Kidney epithelial cell (primary cell): ENCODE results near the gene SPACA7. TPM values are rescaled to one million over a fixed set of nuclear protein-coding genes. Genes with fewer than 3 reads are reported as not detected.

Experiments used
- DNase-seq: peaks from one replicate; pipeline ENCODE4 v3.0.0-alpha.2; 2010; ENCODE audit warnings: low read depth
- H3K27me3 ChIP-seq: 2 replicates; pipeline ENCODE4 v1.6.0; 2011; ENCODE audit warnings: low read length; ENCODE audit not compliant: control insufficient read depth, insufficient read depth
- H3K36me3 ChIP-seq: 2 replicates; pipeline ENCODE4 v1.5.1; 2011; ENCODE audit warnings: low read length; ENCODE audit not compliant: control insufficient read depth, insufficient read depth
- H3K4me3 ChIP-seq: 2 replicates; pipeline ENCODE4 v1.5.1; 2011; ENCODE audit warnings: low read depth, mild to moderate bottlenecking, control low read depth, low read length
- CTCF ChIP-seq: IDR thresholded peaks from 2 replicates; pipeline ENCODE4 v1.5.1; 2011; ENCODE audit warnings: mild to moderate bottlenecking, moderate library complexity, low read length, control low read depth, inconsistent platforms; ENCODE audit not compliant: insufficient read depth, poor library complexity, severe bottlenecking
- total RNA-seq: library from RNA; depleted of rRNA; stranded (reverse); fragments of >200 nt; gene quantifications from 2 replicates; pipeline ENCODE4 v1.2.3, GENCODE V29; 2015

Gene SPACA7
- total RNA-seq, 1 donor from 2014 or later = not detected

- Histone ChIP-seq H3K36me3 (no peaks in the 10 kb centered on the region), H3K4me3 (no peak overlapping the region), H3K27me3 (peaks cover 38% of the 10 kb centered on the region)
- no peak for TF ChIP-seq CTCF
- no peak for DNase-seq
Observed at GRCh38 chr13:112330479-112331381, 45.4 kb upstream of the SPACA7 start.

GRCh38 chr13:112331675-112332074 lies 44.5 kb upstream of the SPACA7 start:
- DNase-seq = no peak
- H3K36me3 ChIP-seq = no peaks in the 10 kb centered on the region
- H3K4me3 ChIP-seq = no peak overlapping the region
- TF ChIP-seq CTCF = no peak
- peaks cover 38% of the 10 kb centered on the region for H3K27me3 ChIP-seq

GRCh38 chr13:112332727-112333126 lies 43.4 kb upstream of the SPACA7 start:
- Histone ChIP-seq H3K27me3 (peaks cover 38% of the 10 kb centered on the region), H3K4me3 (no peak overlapping the region), H3K36me3 (no peaks in the 10 kb centered on the region)
- no peak for TF ChIP-seq CTCF
- DNase-seq = no peak

GRCh38 chr13:112333756-112334543 lies 42.2 kb upstream of the SPACA7 start:
- Histone ChIP-seq H3K4me3 (no peak overlapping the region), H3K36me3 (no peaks in the 10 kb centered on the region), H3K27me3 (peaks cover 36% of the 10 kb centered on the region)
- no peak for TF ChIP-seq CTCF
- no peak for DNase-seq

- Histone ChIP-seq H3K27me3 (peaks cover 28% of the 10 kb centered on the region), H3K4me3 (no peak overlapping the region), H3K36me3 (no peaks in the 10 kb centered on the region)
- no peak for TF ChIP-seq CTCF
- no peak for DNase-seq
Observed at GRCh38 chr13:112335135-112335534, 41.0 kb upstream of the SPACA7 start.
